ENCODE results near the gene LVRN. TPM values are rescaled to one million over a fixed set of nuclear protein-coding genes. Genes with fewer than 3 reads are reported as not detected.

The LVRN gene
- total and polyA plus RNA-seq, 4 donors = 0.26 to 11.0 (median 1.2) TPM

DNA sequence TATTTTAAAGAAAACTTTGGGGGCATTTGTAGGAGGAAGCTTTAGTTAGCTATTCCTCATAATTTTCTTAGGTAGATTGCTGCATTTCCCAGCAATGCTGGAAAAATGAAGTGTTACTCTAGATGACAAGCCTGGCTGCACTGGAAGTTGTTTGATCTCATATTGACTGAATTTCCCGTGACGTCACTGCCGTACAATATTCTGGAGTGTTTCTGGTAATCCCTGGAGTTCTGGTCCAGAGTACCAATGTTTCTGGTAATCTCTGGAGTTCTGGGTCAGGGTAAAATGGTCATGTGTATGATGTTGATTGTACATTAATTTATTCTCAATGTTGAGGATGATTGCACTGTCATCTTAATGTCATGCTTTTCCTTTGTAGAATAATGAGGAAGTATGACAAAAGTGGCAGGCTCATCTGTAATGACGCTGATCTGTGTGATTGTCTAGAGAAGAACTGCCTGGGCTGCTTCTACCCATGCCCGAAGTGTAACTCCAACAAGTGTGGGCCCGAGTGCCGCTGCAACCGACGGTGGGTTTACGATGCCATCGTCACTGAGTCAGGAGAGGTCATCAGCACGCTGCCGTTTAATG, 96.2 kb downstream of the LVRN start:
- Histone ChIP-seq H3K27me3 (ENCODE audit: control insufficient read depth in 1 of 2, insufficient read depth in 2 of 2, low read length in 1 of 2) (no peaks in the 10 kb centered on the region), H3K36me3 (ENCODE audit: control insufficient read depth in 1 of 2, insufficient read depth in 2 of 2, low read length in 1 of 2) (no peaks in the 10 kb centered on the region), H3K4me1 (ENCODE audit: control insufficient read depth in 1 of 2, insufficient read depth in 2 of 2, low read length in 2 of 2) (no peaks in the 10 kb centered on the region), H3K9me3 (ENCODE audit: control insufficient read depth, low read length) (no peaks in the 10 kb centered on the region), H3K27ac (ENCODE audit: low read depth in 1 of 2, low read length in 2 of 2) (no peak overlapping the region), H3K4me3 (ENCODE audit: low read length in 2 of 2) (no peak overlapping the region)
- DNase-seq = no peak
- intact Hi-C loops (cut with DNase I) = no loop called here
- ATAC-seq (ENCODE audit: low FRiP score) = no peak
- WGBS, 2 donors = 80 to 83% methylated on average over 13 of the region's 13 CpGs

DNA sequence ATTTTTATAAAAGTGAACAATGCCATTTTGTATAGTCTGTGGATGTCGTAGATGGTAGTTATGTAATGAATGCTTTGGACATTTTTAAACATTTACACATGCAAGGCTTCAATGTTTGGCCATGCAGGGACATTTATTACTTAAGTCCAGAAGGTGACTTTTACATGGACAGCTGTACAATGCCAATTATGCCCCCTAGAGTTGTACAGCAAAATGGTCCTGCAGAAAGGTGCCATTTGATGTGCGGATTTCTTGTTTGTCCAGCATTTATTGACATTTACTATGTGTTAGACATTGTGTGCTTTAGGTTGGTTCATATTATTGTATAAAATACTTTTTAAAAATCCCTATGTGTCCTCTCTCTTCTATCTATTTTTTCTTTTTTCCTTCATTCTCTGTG, 100.1 kb downstream of the LVRN start:
- no peak overlapping the region for H3K4me3 ChIP-seq (ENCODE audit: low read length in 2 of 2)
- H3K27me3 ChIP-seq (ENCODE audit: control insufficient read depth in 1 of 2, insufficient read depth in 2 of 2, low read length in 1 of 2) = no peaks in the 10 kb centered on the region
- DNase-seq = no peak
- no peak overlapping the region for H3K27ac ChIP-seq (ENCODE audit: low read depth in 1 of 2, low read length in 2 of 2)
- H3K36me3 ChIP-seq (ENCODE audit: control insufficient read depth in 1 of 2, insufficient read depth in 2 of 2, low read length in 1 of 2) = no peaks in the 10 kb centered on the region
- H3K4me1 ChIP-seq (ENCODE audit: control insufficient read depth in 1 of 2, insufficient read depth in 2 of 2, low read length in 2 of 2) = no peaks in the 10 kb centered on the region
- intact Hi-C loops (cut with DNase I) = no loop called here
- no peaks in the 10 kb centered on the region for H3K9me3 ChIP-seq (ENCODE audit: control insufficient read depth, low read length)
- WGBS, 2 donors = 64 to 71% methylated on average over 2 of the region's 2 CpGs
- no peak for ATAC-seq (ENCODE audit: low FRiP score)

DNA sequence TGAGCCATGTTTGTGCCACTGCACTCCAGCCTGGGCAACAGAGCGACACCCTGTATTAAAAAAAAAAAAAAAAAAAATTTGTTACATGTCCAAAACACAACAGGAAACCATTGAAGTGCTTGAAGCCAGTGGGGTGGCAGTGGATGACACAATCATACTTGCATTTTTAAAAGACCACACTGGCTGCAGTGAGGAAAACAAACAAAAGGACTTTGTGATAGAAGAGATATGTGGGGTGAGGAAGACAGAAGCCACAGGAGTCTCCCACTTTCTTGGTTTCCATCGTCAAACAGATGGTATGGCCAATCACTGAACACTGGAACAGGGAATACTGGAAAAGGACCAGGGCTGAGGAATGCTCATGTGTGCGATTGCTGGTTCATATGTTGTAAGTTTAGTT, 101.7 kb downstream of the LVRN start:
- DNase-seq = no peak
- intact Hi-C loops (cut with DNase I) = no loop called here
- no peak for ATAC-seq (ENCODE audit: low FRiP score)

DNA sequence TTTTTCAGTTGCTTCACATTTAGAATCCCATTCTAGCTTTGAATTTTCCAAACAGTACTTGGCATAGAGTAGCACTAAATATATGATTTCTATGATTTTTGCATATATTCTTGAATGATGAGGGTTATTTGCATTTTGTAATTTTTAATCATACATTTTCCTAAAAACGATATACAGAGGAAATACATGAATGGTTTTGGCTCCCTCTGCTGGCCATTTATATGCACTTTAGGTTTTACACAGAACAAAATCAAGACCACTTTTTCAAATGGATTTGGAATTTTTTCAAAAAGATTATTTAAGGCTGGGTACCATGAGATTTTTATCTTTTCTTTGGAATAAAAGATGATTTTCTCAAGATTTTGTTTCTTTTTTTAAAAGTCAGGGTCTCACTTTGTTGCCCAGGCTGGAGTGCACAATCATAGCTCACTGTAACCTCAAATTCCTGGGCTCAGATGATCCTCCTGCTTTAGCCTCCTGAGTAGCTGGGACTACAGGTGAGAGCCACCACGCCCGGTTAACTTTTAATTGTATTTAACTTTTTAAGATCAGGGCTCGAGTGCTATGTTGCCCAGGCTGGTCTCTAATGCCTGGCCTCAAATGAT, 105.9 kb downstream of the LVRN start:
- Histone ChIP-seq H3K27me3 (ENCODE audit: control insufficient read depth in 1 of 2, insufficient read depth in 2 of 2, low read length in 1 of 2) (no peaks in the 10 kb centered on the region), H3K4me1 (ENCODE audit: control insufficient read depth in 1 of 2, insufficient read depth in 2 of 2, low read length in 2 of 2) (no peaks in the 10 kb centered on the region), H3K36me3 (ENCODE audit: control insufficient read depth in 1 of 2, insufficient read depth in 2 of 2, low read length in 1 of 2) (no peaks in the 10 kb centered on the region), H3K4me3 (ENCODE audit: low read length in 2 of 2) (no peak overlapping the region), H3K27ac (ENCODE audit: low read depth in 1 of 2, low read length in 2 of 2) (no peak overlapping the region), H3K9me3 (ENCODE audit: control insufficient read depth, low read length) (no peaks in the 10 kb centered on the region)
- DNase-seq = no peak
- intact Hi-C loops (cut with DNase I) = loop anchor here in 1 of 2 donors (5.0 kb wide), 2 partner anchors 226 to 436 kb away; partner anchors contain the start of genes AP3S1 and ATG12
- ATAC-seq (ENCODE audit: low FRiP score) = no peak
- 14 to 16% methylated on average over 4 of the region's 4 CpGs for WGBS, 2 donors

More for the DNA sequence above, 101.7 kb downstream of the LVRN start:
- H3K27me3 ChIP-seq (ENCODE audit: control insufficient read depth in 1 of 2, insufficient read depth in 2 of 2, low read length in 1 of 2) = no peaks in the 10 kb centered on the region
- H3K4me3 ChIP-seq (ENCODE audit: low read length in 2 of 2) = no peak overlapping the region
- no peaks in the 10 kb centered on the region for H3K9me3 ChIP-seq (ENCODE audit: control insufficient read depth, low read length)
- no peaks in the 10 kb centered on the region for H3K36me3 ChIP-seq (ENCODE audit: control insufficient read depth in 1 of 2, insufficient read depth in 2 of 2, low read length in 1 of 2)
- H3K4me1 ChIP-seq (ENCODE audit: control insufficient read depth in 1 of 2, insufficient read depth in 2 of 2, low read length in 2 of 2) = no peaks in the 10 kb centered on the region
- 79 to 84% methylated on average over 3 of the region's 3 CpGs for WGBS, 2 donors
- H3K27ac ChIP-seq (ENCODE audit: low read depth in 1 of 2, low read length in 2 of 2) = no peak overlapping the region

DNA sequence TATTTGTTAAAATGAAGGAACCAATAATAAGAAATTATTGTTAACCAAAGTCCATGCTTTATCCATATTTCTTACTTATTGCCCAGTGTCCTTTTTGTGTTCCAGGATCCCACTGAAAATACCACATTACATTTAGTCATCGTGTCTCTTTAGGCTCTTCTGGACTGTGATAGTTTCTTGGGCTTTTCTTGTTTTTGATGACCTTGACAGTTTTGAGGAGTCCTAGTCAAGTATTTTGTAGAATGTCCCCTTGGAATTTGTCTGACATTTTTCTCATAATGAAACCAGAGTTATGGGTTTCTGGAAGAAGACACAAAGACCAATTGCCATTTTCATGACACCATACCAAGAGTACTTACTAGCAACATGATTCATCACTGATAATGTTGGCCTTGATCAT, 108.9 kb downstream of the LVRN start:
- no peaks in the 10 kb centered on the region for H3K4me1 ChIP-seq (ENCODE audit: control insufficient read depth in 1 of 2, insufficient read depth in 2 of 2, low read length in 2 of 2)
- H3K36me3 ChIP-seq (ENCODE audit: control insufficient read depth in 1 of 2, insufficient read depth in 2 of 2, low read length in 1 of 2) = no peaks in the 10 kb centered on the region
- H3K27me3 ChIP-seq (ENCODE audit: control insufficient read depth in 1 of 2, insufficient read depth in 2 of 2, low read length in 1 of 2) = no peaks in the 10 kb centered on the region
- no peaks in the 10 kb centered on the region for H3K9me3 ChIP-seq (ENCODE audit: control insufficient read depth, low read length)
- intact Hi-C loops (cut with DNase I) = no loop called here
- DNase-seq (no peak), ATAC-seq (ENCODE audit: low FRiP score) (no peak)
- no peak overlapping the region for H3K27ac ChIP-seq (ENCODE audit: low read depth in 1 of 2, low read length in 2 of 2)
- H3K4me3 ChIP-seq (ENCODE audit: low read length in 2 of 2) = no peak overlapping the region
- 79 to 96% methylated on average over 1 of the region's 1 CpG for WGBS, 2 donors

DNA sequence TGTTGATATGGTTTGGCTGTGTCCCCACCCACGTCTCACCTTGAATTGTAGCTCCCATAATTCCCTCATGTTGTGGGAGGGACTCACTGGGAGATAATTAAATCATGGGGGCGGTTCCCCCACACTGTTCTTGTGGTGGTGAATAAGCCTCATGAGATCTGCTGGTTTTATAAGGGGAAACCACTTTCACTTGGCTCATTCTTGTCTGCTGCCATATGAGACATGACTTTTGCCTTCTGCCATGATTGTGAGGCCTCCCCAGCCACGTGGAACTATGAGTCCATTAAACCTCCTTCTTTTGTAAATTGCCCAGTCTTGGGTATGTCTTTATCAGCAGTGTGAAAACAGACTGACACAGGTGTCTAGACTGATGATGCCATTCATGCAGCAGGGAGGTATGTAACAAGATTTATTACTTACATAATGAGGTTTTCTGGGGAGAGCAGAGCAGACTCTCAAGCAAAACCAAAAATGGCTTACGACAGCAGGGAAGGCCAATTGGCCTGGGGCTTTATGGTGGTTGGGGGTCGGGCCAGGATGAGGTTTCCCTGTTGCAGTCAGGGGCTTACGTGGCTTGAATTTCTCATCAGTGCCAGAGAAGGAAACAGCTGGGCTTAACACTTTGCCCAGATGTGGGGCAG, 113.0 kb downstream of the LVRN start:
- Histone ChIP-seq H3K9me3 (ENCODE audit: control insufficient read depth, low read length) (no peaks in the 10 kb centered on the region), H3K27me3 (ENCODE audit: control insufficient read depth in 1 of 2, insufficient read depth in 2 of 2, low read length in 1 of 2) (no peaks in the 10 kb centered on the region), H3K27ac (ENCODE audit: low read depth in 1 of 2, low read length in 2 of 2) (no peak overlapping the region), H3K4me1 (ENCODE audit: control insufficient read depth in 1 of 2, insufficient read depth in 2 of 2, low read length in 2 of 2) (no peaks in the 10 kb centered on the region), H3K4me3 (ENCODE audit: low read length in 2 of 2) (no peak overlapping the region), H3K36me3 (ENCODE audit: control insufficient read depth in 1 of 2, insufficient read depth in 2 of 2, low read length in 1 of 2) (no peaks in the 10 kb centered on the region)
- intact Hi-C loops (cut with DNase I) = no loop called here
- ATAC-seq (ENCODE audit: low FRiP score) (no peak), DNase-seq (no peak)
- 50 to 57% methylated on average over 6 of the region's 6 CpGs for WGBS, 2 donors

DNA sequence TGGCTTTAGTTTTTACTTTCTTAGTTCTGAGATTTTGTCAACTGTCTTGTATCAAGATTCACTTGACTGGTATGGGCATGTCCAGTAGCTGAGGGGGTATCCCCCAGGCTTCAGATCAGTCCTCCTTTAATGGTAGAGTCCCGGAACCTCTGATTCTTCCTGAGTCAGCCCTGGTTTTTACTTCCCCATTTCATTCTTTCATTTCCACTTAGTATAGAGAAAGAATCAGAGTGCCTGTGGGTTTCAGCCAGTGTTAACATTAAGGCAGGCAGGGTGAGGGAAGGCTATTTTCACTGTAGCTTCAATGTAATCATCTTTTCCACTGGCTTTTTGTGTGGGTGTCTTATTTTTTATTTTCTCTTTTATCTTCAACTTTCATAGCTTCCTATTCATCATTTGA, 114.2 kb downstream of the LVRN start:
- WGBS, 2 donors = 88 to 89% methylated on average over 1 of the region's 1 CpG
- H3K27me3 ChIP-seq (ENCODE audit: control insufficient read depth in 1 of 2, insufficient read depth in 2 of 2, low read length in 1 of 2) = no peaks in the 10 kb centered on the region
- intact Hi-C loops (cut with DNase I) = no loop called here
- H3K36me3 ChIP-seq (ENCODE audit: control insufficient read depth in 1 of 2, insufficient read depth in 2 of 2, low read length in 1 of 2) = no peaks in the 10 kb centered on the region
- DNase-seq = no peak
- no peak for ATAC-seq (ENCODE audit: low FRiP score)
- H3K9me3 ChIP-seq (ENCODE audit: control insufficient read depth, low read length) = no peaks in the 10 kb centered on the region
- no peaks in the 10 kb centered on the region for H3K4me1 ChIP-seq (ENCODE audit: control insufficient read depth in 1 of 2, insufficient read depth in 2 of 2, low read length in 2 of 2)
- no peak overlapping the region for H3K27ac ChIP-seq (ENCODE audit: low read depth in 1 of 2, low read length in 2 of 2)
- H3K4me3 ChIP-seq (ENCODE audit: low read length in 2 of 2) = no peak overlapping the region
